Esophagus squamous epithelium (tissue), 4 donors: Measurements from ENCODE around the gene BFSP2.
"Not testable (repeated sequence)": the region's sequence is repeated elsewhere in the genome, so short reads cannot be mapped to it uniquely, and the experiment has no call there.

Source experiments
- CTCF ChIP-seq, 6 experiments: fragments of 450-650 bp in 4 of 6; fragments of 200-600 bp in 2 of 6; sonication (generic) in 2 of 6; IDR thresholded peaks; one replicate each; pipeline ENCODE4 v1.5.1; 2016 to 2019; ENCODE audit warnings: antibody characterized with exemption in 6 of 6, mild to moderate bottlenecking in 4 of 6, moderate library complexity in 4 of 6
- POLR2A ChIP-seq, 4 donors: fragments of 450-650 bp; IDR thresholded peaks; one replicate each; pipeline ENCODE4 v1.6.1; 2017; ENCODE audit warnings: antibody characterized with exemption in 4 of 4, mild to moderate bottlenecking in 4 of 4, moderate library complexity in 3 of 4

GRCh38 chr3:133523758-133524157 lies 123.9 kb downstream of the BFSP2 start:
- not testable (repeated sequence) for TF ChIP-seq CTCF, POLR2A (IDR thresholded peaks at IDR 0.05)
